HepG2 (cell line): ENCODE measurements around the gene PSD. TPM values are rescaled to one million over a fixed set of nuclear protein-coding genes. Genes with fewer than 3 reads are reported as not detected.

Experiments
- ATAC-seq: fragments of 200-7000 bp; cut with Tn5 transposase; 3 replicates; pipeline ENCODE4 v1.9.1; 2020; ENCODE audit warnings: mild to moderate bottlenecking, moderate library complexity
- BruUV-seq: library from RNA; stranded (reverse); fragments of 400-500 nt; replicated peaks from 2 replicates; lab custom pipeline; 2021; lab: Mats Ljungman, UMichigan
- CTCF ChIA-PET: fragments of 300-600 bp; formaldehyde crosslinking; extraction: SDS; loops from one replicate; lab custom pipeline; 2021; ENCODE audit warnings: low total read pairs, inconsistent platforms, low intra/inter-chr PET ratio; lab: Yijun Ruan, JAX
- POLR2A ChIA-PET: fragments of 350-600 bp; sonication (Branson Sonifier 250); formaldehyde crosslinking; loops from one replicate; lab custom pipeline; 2020; ENCODE audit warnings: antibody characterized with exemption, inconsistent platforms; lab: Yijun Ruan, JAX
- DNase-seq: peaks from one replicate; pipeline ENCODE4 v3.0.0-alpha.2; 2015; ENCODE audit warnings: low spot score
- FAIRE-seq: peaks from 3 replicates; lab custom pipeline; 2011; peaks lifted over from hg19 to GRCh38; lab: Jason Lieb, UNC
- H2AFZ ChIP-seq: one replicate; pipeline ENCODE4 v1.6.1; 2011; ENCODE audit warnings: low read length, inconsistent platforms
- H3K27ac ChIP-seq: fragments of 300-600 bp; 3 replicates; pipeline ENCODE4 v1.8.0; 2011; ENCODE audit warnings: mixed run types, mild to moderate bottlenecking, mixed read lengths, low read length, inconsistent platforms; ENCODE audit not compliant: insufficient read depth; ENCODE audit errors: extremely low read length
- H3K27me3 ChIP-seq, 2 experiments: fragments of 200-600 bp in 1 of 2; 2 replicates in 1 of 2; 3 replicates in 1 of 2; pipeline versions ENCODE4 v1.6.0 to v1.8.0; 2011; ENCODE audit warnings: low read length in 2 of 2, mild to moderate bottlenecking in 2 of 2, moderate library complexity in 2 of 2, inconsistent platforms in 1 of 2; ENCODE audit not compliant: insufficient read depth in 2 of 2, control insufficient read depth in 1 of 2
- H3K36me3 ChIP-seq, 2 experiments: fragments of 200-600 bp in 1 of 2; replicated peaks in 1 of 2; 2 replicates in 1 of 2; 3 replicates in 1 of 2; pipeline versions ENCODE4 v1.5.1 to v1.8.0; 2011; ENCODE audit warnings: low read length in 2 of 2, inconsistent platforms in 1 of 2; ENCODE audit not compliant: insufficient read depth in 2 of 2, control insufficient read depth in 1 of 2
- H3K4me1 ChIP-seq: 2 replicates; pipeline ENCODE4 v1.5.1; 2012; ENCODE audit warnings: low read length, inconsistent platforms; ENCODE audit not compliant: insufficient read depth
- H3K4me2 ChIP-seq: 2 replicates; pipeline ENCODE4 v1.6.0; 2011; ENCODE audit warnings: low read depth, low read length, inconsistent platforms
- H3K4me3 ChIP-seq, 3 experiments: fragments of 200-600 bp in 1 of 3; sonication (generic), shearing (Covaris generic) in 1 of 3; replicated peaks in 1 of 3; 2 replicates each; pipeline ENCODE4 v1.5.1; 2011 to 2016; ENCODE audit warnings: low read length in 3 of 3, inconsistent platforms in 2 of 3, low read depth in 2 of 3, mild to moderate bottlenecking in 2 of 3, control low read depth in 1 of 3, mixed read lengths in 1 of 3; ENCODE audit not compliant: insufficient read depth in 1 of 3
- H3K79me2 ChIP-seq: one replicate; pipeline ENCODE4 v1.6.1; 2011; ENCODE audit warnings: low read length, inconsistent platforms; ENCODE audit not compliant: insufficient read depth
- H3K9ac ChIP-seq: 2 replicates; pipeline ENCODE4 v1.6.0; 2011; ENCODE audit warnings: mild to moderate bottlenecking, low read depth, low read length, inconsistent platforms; ENCODE audit not compliant: insufficient read depth
- H3K9me3 ChIP-seq: 2 replicates; pipeline ENCODE4 v1.5.1; 2012; ENCODE audit warnings: mild to moderate bottlenecking, low read length
- H4K20me1 ChIP-seq: 2 replicates; pipeline ENCODE4 v1.6.0; 2011; ENCODE audit warnings: inconsistent platforms, mild to moderate bottlenecking, low read length, moderate library complexity; ENCODE audit not compliant: insufficient read depth
- ATAD3A ChIP-seq: sonication (generic); formaldehyde crosslinking; IDR thresholded peaks from 2 replicates; pipeline ENCODE4 v1.4.0; 2020; ENCODE audit warnings: missing genetic modification reagents
- ATRX ChIP-seq: sonication (generic); formaldehyde crosslinking; IDR thresholded peaks from 2 replicates; pipeline ENCODE4 v1.4.0; 2020; ENCODE audit warnings: missing genetic modification reagents, borderline replicate concordance
- CBFB ChIP-seq: sonication (generic); formaldehyde crosslinking; IDR thresholded peaks from 2 replicates; pipeline ENCODE4 v1.4.0; 2020; ENCODE audit warnings: missing genetic modification reagents
- SP2 ChIP-seq: sonication (generic); formaldehyde crosslinking; IDR thresholded peaks from 2 replicates; pipeline ENCODE4 v1.5.1; 2020; ENCODE audit warnings: mild to moderate bottlenecking, missing genetic modification reagents
- SP4 ChIP-seq: sonication (generic); formaldehyde crosslinking; IDR thresholded peaks from 2 replicates; pipeline ENCODE4 v1.8.1; 2023; ENCODE audit warnings: mild to moderate bottlenecking, missing genetic modification reagents
- ZNF496 ChIP-seq: sonication (generic); formaldehyde crosslinking; IDR thresholded peaks from 2 replicates; pipeline ENCODE4 v1.8.1; 2023; ENCODE audit warnings: mild to moderate bottlenecking, moderate library complexity, missing genetic modification reagents; ENCODE audit not compliant: insufficient replicate concordance
- ZNF549 ChIP-seq: sonication (generic); formaldehyde crosslinking; IDR thresholded peaks from 2 replicates; pipeline ENCODE4 v1.5.0; 2020; ENCODE audit warnings: missing genetic modification reagents
- WGBS: methylation state at CpG from one replicate; pipeline ENCODE4 v1.1.6; 2017; ENCODE audit warnings: low lambda C conversion rate; 5-methylcytosine and 5-hydroxymethylcytosine counted together
- in situ Hi-C: cut with HindIII; loops from 2 replicates; pipeline ENCODE4 v1.10.0; 2017; ENCODE audit warnings: low pct_unique_long_range_greater_than_20kb; ENCODE audit not compliant: extremely low pct_ligation_motif_present
- intact Hi-C: fragments of 100-400 bp; cut with micrococcal nuclease; formaldehyde crosslinking; loops from one replicate; pipeline ENCODE4 v1.10.0; 2022; ENCODE audit not compliant: unreplicated experiment
- polyA plus RNA-seq, 8 experiments: library from polyadenylated mRNA; depleted of rRNA in 3 of 8; stranded (reverse) in 7 of 8; unstranded in 1 of 8; fragments of >200 nt; fragmentation: Illumina TruSeq in 4 of 8; extraction: Trizol in 4 of 8; gene quantifications; 2 replicates each; pipeline versions ENCODE4 v1.2.1 to v1.2.3, GENCODE V29; 2011 to 2016; ENCODE audit warnings: low read depth in 4 of 8, missing spikeins in 1 of 8, mixed read lengths in 1 of 8; ENCODE audit not compliant: insufficient read depth in 1 of 8
- total RNA-seq, 5 experiments: library from RNA; depleted of rRNA; stranded (reverse); fragments of >200 nt; fragmentation: Illumina TruSeq; extraction: Trizol; gene quantifications; 2 replicates each; pipeline ENCODE4 v1.2.3, GENCODE V29; 2016; ENCODE audit warnings: low read depth in 1 of 5
- TF ChIP-seq, protein P1 (sequence below): sonication (generic); formaldehyde crosslinking; IDR thresholded peaks from 2 replicates; pipeline ENCODE4 v1.4.0; 2020; ENCODE audit warnings: missing genetic modification reagents

The PSD gene
- total and polyA plus RNA-seq, 2 of the 13 experiments (the other 11 are each of a cell fraction or from before 2014, with no cell fraction given): 0.35 to 0.58 TPM

DNA sequence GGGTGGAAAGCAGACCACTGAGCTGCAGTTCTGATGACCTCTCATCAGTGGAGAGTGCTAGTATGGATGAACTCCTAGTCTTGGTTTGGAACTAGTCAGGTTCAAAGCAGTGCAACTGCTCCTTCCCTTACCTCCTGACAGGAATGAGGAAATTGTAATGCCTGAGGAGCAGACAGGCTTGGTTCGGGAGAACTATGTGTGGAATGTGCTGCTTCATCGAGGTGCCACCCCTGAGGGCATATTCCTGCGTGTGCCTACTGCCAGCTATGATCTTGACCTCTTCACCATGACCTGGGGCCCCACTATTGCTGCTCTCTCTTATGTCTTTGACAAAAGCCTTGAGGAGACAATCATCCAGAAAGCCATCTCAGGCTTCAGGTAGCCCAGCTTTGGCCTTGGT lies 50.5 kb downstream of the PSD start:
- in situ Hi-C loops: no loop called here
- Histone ChIP-seq H3K4me2 (no peak overlapping the region), H4K20me1 (no peaks in the 10 kb centered on the region), H3K27me3 (no peaks in the 10 kb centered on the region), H3K9me3 (no peaks in the 10 kb centered on the region), H3K4me3 (no peak overlapping the region), H3K27ac (no peak overlapping the region), H3K79me2 (no peaks in the 10 kb centered on the region), H3K4me1 (no peaks in the 10 kb centered on the region), H3K36me3 (peaks cover 46 to 84% of the 10 kb centered on the region in 2 experiments), H3K9ac (no peak overlapping the region), H2AFZ (no peak overlapping the region)
- POLR2A ChIA-PET: no interaction called here
- CTCF ChIA-PET: no interaction called here
- FAIRE-seq (no peak), ATAC-seq (no peak), DNase-seq (no peak)
- no TSS peak for BruUV-seq
- WGBS: 91% methylated on average over 3 of the region's 3 CpGs
- intact Hi-C loops: no loop called here
- TF ChIP-seq ATAD3A (CRISPR knock-in tag): no peak
- TF ChIP-seq CBFB (CRISPR knock-in tag): no peak
- TF ChIP-seq SP2 (CRISPR knock-in tag): no peak
- TF ChIP-seq, protein P1, sequence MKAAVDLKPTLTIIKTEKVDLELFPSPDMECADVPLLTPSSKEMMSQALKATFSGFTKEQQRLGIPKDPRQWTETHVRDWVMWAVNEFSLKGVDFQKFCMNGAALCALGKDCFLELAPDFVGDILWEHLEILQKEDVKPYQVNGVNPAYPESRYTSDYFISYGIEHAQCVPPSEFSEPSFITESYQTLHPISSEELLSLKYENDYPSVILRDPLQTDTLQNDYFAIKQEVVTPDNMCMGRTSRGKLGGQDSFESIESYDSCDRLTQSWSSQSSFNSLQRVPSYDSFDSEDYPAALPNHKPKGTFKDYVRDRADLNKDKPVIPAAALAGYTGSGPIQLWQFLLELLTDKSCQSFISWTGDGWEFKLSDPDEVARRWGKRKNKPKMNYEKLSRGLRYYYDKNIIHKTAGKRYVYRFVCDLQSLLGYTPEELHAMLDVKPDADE (CRISPR knock-in tag): no peak
- TF ChIP-seq ZNF496 (CRISPR knock-in tag): no peak

DNA sequence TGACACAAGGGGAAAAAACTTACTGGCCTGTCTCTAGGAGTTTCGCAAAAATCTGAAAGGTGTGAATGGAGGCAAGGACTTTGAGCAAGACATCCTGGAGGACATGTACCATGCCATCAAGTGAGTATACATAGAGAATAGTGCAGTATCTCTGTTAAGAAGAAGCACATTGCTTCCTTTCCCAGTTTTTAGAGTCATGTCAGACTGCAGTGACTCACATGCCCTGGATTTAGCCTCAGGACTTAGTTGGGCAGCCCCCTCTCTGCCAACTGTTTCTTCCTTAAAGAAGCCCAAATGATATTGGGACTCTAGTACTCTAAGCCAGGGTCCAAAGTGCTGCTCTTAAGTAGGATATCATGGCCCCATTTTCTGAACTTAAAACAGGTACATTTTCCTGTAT lies 51.1 kb downstream of the PSD start:
- no peak overlapping the region for H3K27ac ChIP-seq
- intact Hi-C loops: no loop called here
- no peaks in the 10 kb centered on the region for H3K79me2 ChIP-seq
- peaks cover 51 to 85% of the 10 kb centered on the region in 2 experiments for H3K36me3 ChIP-seq
- no peak for ATAC-seq
- H3K4me2 ChIP-seq: no peak overlapping the region
- no peak for FAIRE-seq
- H3K27me3 ChIP-seq: no peaks in the 10 kb centered on the region
- CTCF ChIA-PET: no interaction called here
- no peaks in the 10 kb centered on the region for H4K20me1 ChIP-seq
- no peaks in the 10 kb centered on the region for H3K9me3 ChIP-seq
- no peaks in the 10 kb centered on the region for H3K4me1 ChIP-seq
- POLR2A ChIA-PET: no interaction called here
- WGBS: 100% methylated on average over 1 of the region's 1 CpG
- TF ChIP-seq SP4 (CRISPR knock-in tag): no peak
- no peak for TF ChIP-seq ZNF549 (CRISPR knock-in tag)
- no peak for TF ChIP-seq ATRX (CRISPR knock-in tag)
- no peak overlapping the region for H3K9ac ChIP-seq
- H2AFZ ChIP-seq: no peak overlapping the region
- DNase-seq: no peak
- in situ Hi-C loops: no loop called here
- H3K4me3 ChIP-seq: no peak overlapping the region
- no TSS peak for BruUV-seq
